ENCODE measurements around the gene UGT1A4. TPM values are rescaled to one million over a fixed set of nuclear protein-coding genes. Genes with fewer than 3 reads are reported as not detected.

UGT1A4 gene
- total RNA-seq, 2 donors from 2014 or later: 0.93 to 1.8 TPM

DNA sequence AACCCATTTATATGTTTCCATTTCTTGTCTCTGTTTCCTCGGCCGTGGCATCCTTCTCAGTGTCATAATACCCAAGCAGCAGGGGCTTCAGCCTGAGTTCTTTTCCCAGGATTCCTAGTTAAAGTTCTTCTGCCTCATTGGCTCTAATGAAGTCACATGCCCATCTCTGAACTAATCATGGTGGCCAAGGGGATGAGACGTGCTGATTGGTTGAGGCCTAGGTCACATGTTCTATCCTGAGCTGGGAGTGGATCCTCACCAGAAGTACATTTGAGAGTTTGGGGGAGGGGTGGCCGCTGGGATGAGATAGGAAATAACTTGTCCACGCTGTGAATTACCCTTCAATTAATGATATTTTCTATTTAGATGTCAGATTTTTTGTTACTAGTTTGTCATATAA lies 9.6 kb upstream of the UGT1A4 start:
- intact Hi-C loops (cut with DNase I): no loop called here
- DNase-seq: no peak
- no peak for TF ChIP-seq CTCF (IDR thresholded peaks at IDR 0.05)
- Histone ChIP-seq H3K27me3 (no peaks in the 10 kb centered on the region), H3K9me3 (no peaks in the 10 kb centered on the region), H3K4me3 (no peak overlapping the region), H3K9ac (ENCODE audit: low read depth in 2 of 2, low read length in 2 of 2) (no peak overlapping the region), H3K4me1 (no peaks in the 10 kb centered on the region), H3K27ac (no peak overlapping the region), H3K36me3 (no peaks in the 10 kb centered on the region)

DNA sequence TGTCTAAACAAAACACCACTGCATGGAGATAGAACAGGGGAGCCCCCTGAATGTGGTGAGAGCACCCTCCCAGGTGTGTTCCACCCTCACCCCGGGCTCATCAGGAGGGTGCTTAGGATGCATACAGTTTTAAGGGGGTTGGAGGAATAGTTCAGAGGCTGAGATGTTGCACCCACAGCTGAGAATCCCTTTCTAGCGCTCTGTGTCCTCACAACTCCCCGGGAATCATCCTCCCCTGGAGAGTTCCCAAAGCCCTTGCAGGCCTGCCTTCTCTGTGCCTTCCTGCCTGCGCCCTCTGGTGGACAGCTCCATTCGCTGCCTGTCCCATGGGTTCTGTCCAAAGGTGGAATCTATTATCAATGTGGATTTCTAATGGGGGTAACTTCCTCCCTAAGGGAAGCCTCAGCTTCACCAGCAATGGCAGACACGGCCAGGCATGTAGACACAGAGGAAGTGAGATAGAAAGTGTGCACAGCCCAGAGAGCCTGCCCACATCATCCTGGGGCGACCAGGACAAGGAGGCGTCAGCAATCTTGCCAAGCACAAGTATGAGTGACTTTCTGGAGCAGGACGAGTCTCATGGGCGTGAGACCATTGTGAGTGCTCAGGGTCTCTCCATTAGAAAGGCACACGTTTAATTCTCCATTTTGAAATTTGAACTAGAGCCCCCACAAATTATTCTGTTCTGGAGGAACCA lies 7.1 kb upstream of the UGT1A4 start:
- H3K4me1 ChIP-seq: no peaks in the 10 kb centered on the region
- no peaks in the 10 kb centered on the region for H3K27me3 ChIP-seq
- H3K9ac ChIP-seq (ENCODE audit: low read depth in 2 of 2, low read length in 2 of 2): no peak overlapping the region
- TF ChIP-seq CTCF (IDR thresholded peaks at IDR 0.05): peak; percentile 78
- DNase-seq: peak; percentile 88
- no peak overlapping the region for H3K27ac ChIP-seq
- no peaks in the 10 kb centered on the region for H3K9me3 ChIP-seq
- intact Hi-C loops (cut with DNase I): loop anchor here (10.0 kb wide), 2 partner anchors 247 to 427 kb away; no protein-coding TSS in a partner anchor
- no peak overlapping the region for H3K4me3 ChIP-seq
- no peaks in the 10 kb centered on the region for H3K36me3 ChIP-seq

DNA sequence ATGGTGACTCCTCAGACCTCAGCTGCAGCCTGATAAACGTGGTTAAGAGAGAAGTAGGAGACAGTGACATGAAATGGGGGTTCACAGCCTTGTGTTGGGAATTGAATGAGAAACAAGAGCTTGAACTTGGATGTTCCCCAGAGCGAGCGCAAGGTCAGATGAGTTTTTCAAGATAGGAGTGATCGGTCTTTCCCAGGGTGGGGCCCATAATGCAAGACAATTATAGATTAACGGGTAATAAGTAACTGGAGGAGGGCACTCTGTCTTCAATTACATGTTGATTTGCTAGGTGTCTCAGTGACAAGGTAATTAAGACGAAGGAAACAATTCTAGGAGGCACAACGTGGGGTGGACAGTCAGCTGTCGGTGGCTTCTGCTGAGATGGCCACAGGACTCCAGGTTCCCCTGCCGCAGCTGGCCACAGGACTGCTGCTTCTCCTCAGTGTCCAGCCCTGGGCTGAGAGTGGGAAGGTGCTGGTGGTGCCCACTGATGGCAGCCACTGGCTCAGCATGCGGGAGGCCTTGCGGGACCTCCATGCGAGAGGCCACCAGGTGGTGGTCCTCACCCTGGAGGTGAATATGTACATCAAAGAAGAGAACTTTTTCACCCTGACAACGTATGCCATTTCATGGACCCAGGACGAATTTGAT lies 5.8 kb upstream of the UGT1A4 start, which contains the start of gene UGT1A5:
Gene UGT1A5, plus strand, starts transcription at position 297 of the 651 bp plus-strand sequence. Its CDS starts 85 bp downstream, at position 382.
- H3K27ac ChIP-seq: no peak within 1 kb of the TSS

GRCh38 chr2:233713262-233713615 lies 5.3 kb upstream of the UGT1A4 start:
- no peaks in the 10 kb centered on the region for H3K27me3 ChIP-seq
- no peaks in the 10 kb centered on the region for H3K9me3 ChIP-seq
- no peaks in the 10 kb centered on the region for H3K36me3 ChIP-seq
- intact Hi-C loops (cut with DNase I): loop anchor here (10.0 kb wide), 2 partner anchors 248 to 428 kb away; no protein-coding TSS in a partner anchor
- no peak overlapping the region for H3K9ac ChIP-seq (ENCODE audit: low read depth in 2 of 2, low read length in 2 of 2)
- H3K4me1 ChIP-seq: no peaks in the 10 kb centered on the region
- H3K27ac ChIP-seq: no peak overlapping the region
- DNase-seq: no peak
- no peak for TF ChIP-seq CTCF (IDR thresholded peaks at IDR 0.05)
- H3K4me3 ChIP-seq: no peak overlapping the region

More for the DNA sequence above, 5.8 kb upstream of the UGT1A4 start, which contains the start of gene UGT1A5:
- Histone ChIP-seq H3K27me3 (no peaks in the 10 kb centered on the region), H3K36me3 (no peaks in the 10 kb centered on the region), H3K4me3 (no peak within 1 kb of the TSS), H3K9me3 (no peaks in the 10 kb centered on the region), H3K4me1 (no peaks in the 10 kb centered on the region), H3K9ac (ENCODE audit: low read depth in 2 of 2, low read length in 2 of 2) (no peak within 1 kb of the TSS)
- no peak for DNase-seq
- intact Hi-C loops (cut with DNase I): loop anchor here (10.0 kb wide), 2 partner anchors 248 to 428 kb away; no protein-coding TSS in a partner anchor
- no peak for TF ChIP-seq CTCF (IDR thresholded peaks at IDR 0.05)

- Histone ChIP-seq H3K4me3 (no peak overlapping the region), H3K27me3 (no peaks in the 10 kb centered on the region), H3K27ac (no peak overlapping the region), H3K36me3 (no peaks in the 10 kb centered on the region), H3K9ac (ENCODE audit: low read depth in 2 of 2, low read length in 2 of 2) (no peak overlapping the region), H3K4me1 (no peaks in the 10 kb centered on the region), H3K9me3 (no peaks in the 10 kb centered on the region)
- DNase-seq: no peak
- intact Hi-C loops (cut with DNase I): loop anchor here (10.0 kb wide), 2 partner anchors 249 to 429 kb away; no protein-coding TSS in a partner anchor
- no peak for TF ChIP-seq CTCF (IDR thresholded peaks at IDR 0.05)
These were observed 4.4 kb upstream of the UGT1A4 start for GRCh38 chr2:233714121-233714520.

Data from colonic mucosa (tissue), 4 donors.